Upper lobe of left lung (tissue), 4 donors: ENCODE measurements around the gene ZC3H15.

Experiments
- POLR2A ChIP-seq, 4 donors: fragments of 450-650 bp; IDR thresholded peaks; one replicate each; pipeline ENCODE4 v1.5.1; 2016 to 2017; ENCODE audit warnings: antibody characterized with exemption in 4 of 4, mild to moderate bottlenecking in 2 of 4
- TF ChIP-seq, protein P1 (sequence below), 6 experiments: fragments of 450-650 bp in 4 of 6; fragments of 200-600 bp in 2 of 6; sonication (generic) in 2 of 6; IDR thresholded peaks; one replicate each; pipeline ENCODE4 v1.5.1; 2016 to 2019; ENCODE audit warnings: antibody characterized with exemption in 6 of 6

DNA sequence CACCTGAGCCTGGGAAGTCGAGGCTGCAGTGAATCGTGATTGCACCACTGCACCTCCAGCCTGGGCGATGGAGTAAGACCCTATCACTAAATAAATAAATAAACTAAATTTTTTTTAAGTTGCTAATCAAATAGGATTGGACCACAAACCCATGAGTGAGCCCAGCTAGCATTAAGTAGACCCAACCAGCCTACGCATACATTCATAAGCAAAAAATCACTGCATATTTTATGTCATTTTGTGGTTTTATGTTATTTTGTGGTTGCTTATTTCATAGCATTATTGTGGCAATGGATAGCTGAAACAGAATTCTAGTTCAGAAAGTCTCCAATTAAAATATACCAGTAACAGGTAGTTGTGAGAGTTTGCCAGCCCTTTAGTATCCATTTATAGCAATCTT is 29.1 kb upstream of the ZC3H15 start:
- TF ChIP-seq, protein P1, sequence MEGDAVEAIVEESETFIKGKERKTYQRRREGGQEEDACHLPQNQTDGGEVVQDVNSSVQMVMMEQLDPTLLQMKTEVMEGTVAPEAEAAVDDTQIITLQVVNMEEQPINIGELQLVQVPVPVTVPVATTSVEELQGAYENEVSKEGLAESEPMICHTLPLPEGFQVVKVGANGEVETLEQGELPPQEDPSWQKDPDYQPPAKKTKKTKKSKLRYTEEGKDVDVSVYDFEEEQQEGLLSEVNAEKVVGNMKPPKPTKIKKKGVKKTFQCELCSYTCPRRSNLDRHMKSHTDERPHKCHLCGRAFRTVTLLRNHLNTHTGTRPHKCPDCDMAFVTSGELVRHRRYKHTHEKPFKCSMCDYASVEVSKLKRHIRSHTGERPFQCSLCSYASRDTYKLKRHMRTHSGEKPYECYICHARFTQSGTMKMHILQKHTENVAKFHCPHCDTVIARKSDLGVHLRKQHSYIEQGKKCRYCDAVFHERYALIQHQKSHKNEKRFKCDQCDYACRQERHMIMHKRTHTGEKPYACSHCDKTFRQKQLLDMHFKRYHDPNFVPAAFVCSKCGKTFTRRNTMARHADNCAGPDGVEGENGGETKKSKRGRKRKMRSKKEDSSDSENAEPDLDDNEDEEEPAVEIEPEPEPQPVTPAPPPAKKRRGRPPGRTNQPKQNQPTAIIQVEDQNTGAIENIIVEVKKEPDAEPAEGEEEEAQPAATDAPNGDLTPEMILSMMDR (IDR thresholded peaks at IDR 0.05), result no peak
- TF ChIP-seq POLR2A (IDR thresholded peaks at IDR 0.05), result no peak
